ELR (cell line): ENCODE results near the gene PLA2R1.
A peak's percentile ranks its signal among the peaks of the same experiment; 100 is the strongest.
"Not testable (repeated sequence)": the region's sequence is repeated elsewhere in the genome, so short reads cannot be mapped to it uniquely, and the experiment has no call there.

Source experiments
- DNase-seq: peaks from one replicate; pipeline ENCODE4 v3.0.0-alpha.2; 2015; ENCODE audit warnings: low read depth

Gene PLA2R1

GRCh38 chr2:159982270-159982669, 80.1 kb downstream of the PLA2R1 start:
- peak; percentile 44 for DNase-seq

GRCh38 chr2:159976527-159977160, 85.8 kb downstream of the PLA2R1 start:
- DNase-seq: no peak

GRCh38 chr2:159973325-159973724, 89.1 kb downstream of the PLA2R1 start:
- DNase-seq: no peak

- DNase-seq: no peak
These were observed 90.9 kb downstream of the PLA2R1 start for GRCh38 chr2:159971365-159972152.

GRCh38 chr2:159970548-159970947, 91.9 kb downstream of the PLA2R1 start:
- DNase-seq: not testable (repeated sequence)

- peak; percentile 64 for DNase-seq
These were observed 94.0 kb downstream of the PLA2R1 start for GRCh38 chr2:159968279-159968900.

GRCh38 chr2:159963700-159964099, 98.7 kb downstream of the PLA2R1 start:
- no peak for DNase-seq

- DNase-seq: not testable (repeated sequence)
These were observed 99.9 kb downstream of the PLA2R1 start for GRCh38 chr2:159962513-159962912.

- no peak for DNase-seq
These were observed 101.0 kb downstream of the PLA2R1 start for GRCh38 chr2:159961451-159961850.

- DNase-seq: peak; percentile 11
These were observed 101.4 kb downstream of the PLA2R1 start for GRCh38 chr2:159961037-159961436.

GRCh38 chr2:159960414-159960813, 102.0 kb downstream of the PLA2R1 start:
- DNase-seq: peak; percentile 85

GRCh38 chr2:159959136-159959535, 103.3 kb downstream of the PLA2R1 start:
- no peak for DNase-seq

GRCh38 chr2:159953136-159953823, 109.1 kb downstream of the PLA2R1 start:
- DNase-seq: no peak

GRCh38 chr2:159946326-159946999, 116.0 kb downstream of the PLA2R1 start:
- peak; percentile 23 for DNase-seq

- DNase-seq: no peak
These were observed 117.5 kb downstream of the PLA2R1 start for GRCh38 chr2:159944874-159945273.

- no peak for DNase-seq
These were observed 120.3 kb downstream of the PLA2R1 start for GRCh38 chr2:159942146-159942545.

- DNase-seq: no peak
These were observed 120.7 kb downstream of the PLA2R1 start for GRCh38 chr2:159941729-159942128.

- peak; percentile 37 for DNase-seq
These were observed 122.5 kb downstream of the PLA2R1 start for GRCh38 chr2:159939946-159940345.

- no peak for DNase-seq
These were observed 124.0 kb downstream of the PLA2R1 start for GRCh38 chr2:159938395-159938794.

- peak; percentile 21 for DNase-seq
These were observed 125.9 kb downstream of the PLA2R1 start for GRCh38 chr2:159936471-159936870.

GRCh38 chr2:159933727-159934049, 128.7 kb downstream of the PLA2R1 start:
- no peak for DNase-seq
